BE2C (cell line): Measurements from ENCODE around the gene ARAP2.

Experiments used
- DNase-seq: peaks from one replicate; pipeline ENCODE4 v3.0.0-alpha.2; 2020
- H3K27me3 ChIP-seq: fragments of 250-450 bp; sonication (Bioruptor Pico); 2 replicates; pipeline ENCODE4 v1.5.1; 2020; ENCODE audit warnings: mild to moderate bottlenecking
- H3K36me3 ChIP-seq: fragments of 250-450 bp; sonication (Bioruptor Pico); 2 replicates; pipeline ENCODE4 v1.5.1; 2020; ENCODE audit warnings: mild to moderate bottlenecking
- H3K4me1 ChIP-seq: fragments of 250-450 bp; sonication (Bioruptor Pico); 2 replicates; pipeline ENCODE4 v1.5.1; 2020
- H3K4me3 ChIP-seq: 2 replicates; pipeline ENCODE4 v1.5.1; 2011; ENCODE audit warnings: low read depth, low read length
- H3K9me3 ChIP-seq: fragments of 250-450 bp; sonication (Bioruptor Pico); 2 replicates; pipeline ENCODE4 v1.5.1; 2020
- TF ChIP-seq, protein P1 (sequence below): IDR thresholded peaks from 2 replicates; pipeline ENCODE4 v1.5.1; 2012; ENCODE audit warnings: mild to moderate bottlenecking, low read depth, low read length

ARAP2 gene

DNA sequence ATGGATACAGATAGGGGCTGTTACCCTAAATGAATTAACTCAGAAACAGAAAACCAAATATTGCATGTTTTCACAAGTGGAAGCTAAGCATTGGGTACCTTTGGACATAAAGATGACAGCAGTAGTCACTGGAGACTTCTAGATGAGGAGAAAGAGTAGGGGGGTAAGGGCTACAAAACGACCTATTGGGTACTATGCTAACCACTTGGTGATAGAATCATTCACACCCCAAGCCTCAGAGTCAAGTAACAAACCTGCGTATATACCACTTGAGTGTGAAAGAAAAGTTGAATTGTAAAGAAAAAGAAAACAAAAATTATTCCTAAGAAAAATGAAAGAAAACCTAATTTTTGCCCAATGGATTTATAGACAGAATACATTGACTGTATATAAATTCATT, 7.7 kb upstream of the ARAP2 start:
- DNase-seq = no peak

DNA sequence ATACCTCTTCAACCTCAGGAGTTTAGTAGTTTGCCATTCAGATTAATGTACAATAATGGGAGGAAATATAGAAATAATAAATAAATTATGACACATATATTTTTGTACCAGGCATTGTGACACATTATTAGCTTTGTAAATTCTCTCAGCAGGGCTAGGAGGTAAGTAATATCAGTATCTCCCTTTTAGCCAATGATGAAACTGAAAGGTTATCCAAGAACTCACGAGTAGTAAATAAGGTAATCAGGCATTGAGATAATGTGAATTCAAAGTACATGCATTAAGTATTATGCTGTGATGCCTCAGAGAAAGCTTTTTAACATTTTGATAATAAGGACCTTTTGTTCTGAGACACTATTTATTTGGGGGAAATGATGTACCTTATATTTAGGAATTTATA, 5.3 kb upstream of the ARAP2 start:
- H3K4me1 ChIP-seq = no peaks in the 10 kb centered on the region
- H3K27me3 ChIP-seq = peaks cover 4% of the 10 kb centered on the region
- DNase-seq = no peak
- TF ChIP-seq, protein P1, sequence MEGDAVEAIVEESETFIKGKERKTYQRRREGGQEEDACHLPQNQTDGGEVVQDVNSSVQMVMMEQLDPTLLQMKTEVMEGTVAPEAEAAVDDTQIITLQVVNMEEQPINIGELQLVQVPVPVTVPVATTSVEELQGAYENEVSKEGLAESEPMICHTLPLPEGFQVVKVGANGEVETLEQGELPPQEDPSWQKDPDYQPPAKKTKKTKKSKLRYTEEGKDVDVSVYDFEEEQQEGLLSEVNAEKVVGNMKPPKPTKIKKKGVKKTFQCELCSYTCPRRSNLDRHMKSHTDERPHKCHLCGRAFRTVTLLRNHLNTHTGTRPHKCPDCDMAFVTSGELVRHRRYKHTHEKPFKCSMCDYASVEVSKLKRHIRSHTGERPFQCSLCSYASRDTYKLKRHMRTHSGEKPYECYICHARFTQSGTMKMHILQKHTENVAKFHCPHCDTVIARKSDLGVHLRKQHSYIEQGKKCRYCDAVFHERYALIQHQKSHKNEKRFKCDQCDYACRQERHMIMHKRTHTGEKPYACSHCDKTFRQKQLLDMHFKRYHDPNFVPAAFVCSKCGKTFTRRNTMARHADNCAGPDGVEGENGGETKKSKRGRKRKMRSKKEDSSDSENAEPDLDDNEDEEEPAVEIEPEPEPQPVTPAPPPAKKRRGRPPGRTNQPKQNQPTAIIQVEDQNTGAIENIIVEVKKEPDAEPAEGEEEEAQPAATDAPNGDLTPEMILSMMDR = no peak
- H3K36me3 ChIP-seq = no peaks in the 10 kb centered on the region
- H3K9me3 ChIP-seq = no peaks in the 10 kb centered on the region
- H3K4me3 ChIP-seq = no peak overlapping the region

More for the DNA sequence above, 7.7 kb upstream of the ARAP2 start:
- TF ChIP-seq, protein P1 = no peak
- no peaks in the 10 kb centered on the region for H3K4me1 ChIP-seq
- no peak overlapping the region for H3K4me3 ChIP-seq
- H3K36me3 ChIP-seq = no peaks in the 10 kb centered on the region
- no peaks in the 10 kb centered on the region for H3K27me3 ChIP-seq
- H3K9me3 ChIP-seq = no peaks in the 10 kb centered on the region

DNA sequence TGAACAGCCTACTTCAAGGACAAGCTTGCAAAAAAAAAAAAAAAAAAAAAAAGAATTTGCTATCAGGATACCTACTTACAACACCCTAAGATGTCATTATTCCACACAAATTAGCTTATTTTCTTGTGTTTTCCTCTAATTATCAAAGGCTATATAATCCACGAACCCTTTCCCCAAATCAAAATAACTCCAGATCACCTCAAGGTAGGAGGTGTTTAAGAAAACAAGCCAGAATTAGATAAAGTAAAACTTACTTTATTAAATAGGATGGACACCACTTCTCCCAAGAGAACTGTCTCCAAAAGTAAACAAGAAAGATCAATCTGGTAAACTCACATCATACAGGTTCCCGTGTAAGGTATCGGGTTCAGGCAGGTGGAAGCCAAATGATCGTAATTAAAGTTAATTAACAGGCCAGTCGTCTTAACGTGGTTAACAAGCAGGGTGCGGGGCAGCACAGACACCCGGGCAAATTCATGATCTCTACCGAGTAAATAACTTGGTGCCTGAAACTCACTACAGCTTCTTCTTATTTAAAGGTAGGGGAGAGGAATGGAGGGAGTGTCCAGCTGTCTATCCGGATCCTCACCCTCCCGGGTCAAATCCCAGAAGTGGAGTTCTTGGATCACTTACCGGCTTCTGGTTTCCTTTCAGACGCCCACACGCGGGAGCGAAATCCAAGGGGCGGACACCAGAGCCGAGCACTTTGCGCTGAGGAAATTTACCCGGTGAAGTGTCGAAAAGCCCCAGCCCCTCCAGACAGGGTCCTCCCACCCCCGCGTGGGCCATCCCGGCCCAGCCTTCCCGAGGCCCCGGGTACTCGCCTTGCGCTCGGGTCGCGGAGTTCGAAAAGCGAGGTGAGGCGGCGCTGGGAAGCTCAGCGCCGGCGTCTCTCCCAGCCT, 708 bp downstream of the ARAP2 start:
- Histone ChIP-seq H3K27me3 (peaks cover 18% of the 10 kb centered on the region), H3K36me3 (no peaks in the 10 kb centered on the region), H3K4me3 (peak overlapping the region; percentile 20; the same call in 1 of the 2 replicates), H3K9me3 (no peaks in the 10 kb centered on the region), H3K4me1 (no peaks in the 10 kb centered on the region)
- DNase-seq = no peak
- TF ChIP-seq, protein P1 = no peak

DNA sequence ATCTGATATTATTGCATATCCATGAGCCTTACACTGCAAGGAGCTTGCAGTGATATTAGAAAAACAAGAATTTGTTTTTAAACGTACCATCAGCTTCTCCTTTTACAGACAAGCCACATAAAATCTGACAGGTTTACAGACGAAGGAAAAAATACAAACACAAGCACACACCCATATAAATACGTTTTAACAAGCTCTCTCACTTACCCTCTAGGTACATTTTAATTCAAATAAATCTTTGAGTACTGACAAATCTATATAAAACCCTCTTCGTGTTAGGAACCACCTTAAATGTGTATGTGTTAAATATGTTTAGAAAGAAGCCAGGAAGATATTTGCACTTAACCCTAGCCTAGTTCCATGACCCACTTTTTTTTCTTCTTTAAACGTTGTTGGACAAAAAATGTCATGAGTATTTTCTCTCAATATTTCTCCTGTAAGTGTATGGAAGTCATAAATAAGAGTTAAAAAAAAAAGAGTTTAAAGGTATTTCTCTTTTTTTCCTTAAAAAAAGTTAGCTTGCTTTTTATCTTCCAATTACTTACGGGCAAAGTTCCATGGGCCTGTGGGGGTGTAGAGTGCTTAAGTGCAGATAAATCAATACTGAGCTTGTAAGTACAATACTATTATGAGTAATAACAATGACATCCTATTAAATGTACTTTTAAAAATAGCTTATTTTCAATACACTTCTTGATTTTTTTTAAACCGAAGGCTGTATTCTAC, 1.5 kb downstream of the ARAP2 start:
- TF ChIP-seq, protein P1 = no peak
- Histone ChIP-seq H3K4me1 (no peaks in the 10 kb centered on the region), H3K27me3 (peaks cover 18% of the 10 kb centered on the region), H3K4me3 (no peak overlapping the region), H3K9me3 (no peaks in the 10 kb centered on the region), H3K36me3 (no peaks in the 10 kb centered on the region)
- no peak for DNase-seq

DNA sequence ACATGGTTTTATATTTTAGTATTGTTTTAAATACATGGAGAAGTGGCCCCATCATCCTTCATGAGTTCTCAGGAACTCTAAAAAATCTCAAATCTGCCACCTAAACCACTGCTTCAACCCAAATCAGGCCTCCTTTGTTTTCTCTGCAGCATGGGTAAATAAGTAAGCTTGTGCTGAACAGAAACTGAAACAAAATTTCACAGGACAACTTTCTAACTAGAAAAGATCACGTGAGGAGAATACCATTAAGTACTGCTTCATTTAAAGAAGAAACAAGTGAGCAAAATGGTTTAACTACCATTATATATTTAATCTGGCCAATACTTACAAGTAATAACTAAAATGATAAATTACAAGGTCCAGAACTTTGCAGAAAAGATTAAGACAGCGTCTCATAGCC, 2.5 kb downstream of the ARAP2 start:
- Histone ChIP-seq H3K4me3 (no peak overlapping the region), H3K4me1 (no peaks in the 10 kb centered on the region), H3K36me3 (no peaks in the 10 kb centered on the region), H3K27me3 (peaks cover 18% of the 10 kb centered on the region), H3K9me3 (no peaks in the 10 kb centered on the region)
- TF ChIP-seq, protein P1 = no peak
- DNase-seq = no peak
